Neuron (in vitro differentiated cells): ENCODE measurements around the gene HYAL2.

Experiments used
- H2AFZ ChIP-seq: one replicate; pipeline ENCODE4 v1.6.1; 2013; ENCODE audit warnings: low read depth, mild to moderate bottlenecking, inconsistent platforms, low read length, moderate library complexity
- H3K27me3 ChIP-seq: one replicate; pipeline ENCODE4 v1.6.1; 2013; ENCODE audit warnings: low read length; ENCODE audit not compliant: insufficient read depth
- H3K36me3 ChIP-seq: one replicate; pipeline ENCODE4 v1.6.1; 2013; ENCODE audit warnings: low read length; ENCODE audit not compliant: insufficient read depth
- H3K4me1 ChIP-seq: one replicate; pipeline ENCODE4 v1.6.1; 2013; ENCODE audit warnings: low read length; ENCODE audit not compliant: insufficient read depth
- H3K4me3 ChIP-seq: 2 replicates; pipeline ENCODE4 v1.5.1; 2013; ENCODE audit warnings: mild to moderate bottlenecking, low read length, moderate library complexity
- H3K9me3 ChIP-seq: one replicate; pipeline ENCODE4 v1.6.1; 2013; ENCODE audit warnings: low read length

The HYAL2 gene

DNA sequence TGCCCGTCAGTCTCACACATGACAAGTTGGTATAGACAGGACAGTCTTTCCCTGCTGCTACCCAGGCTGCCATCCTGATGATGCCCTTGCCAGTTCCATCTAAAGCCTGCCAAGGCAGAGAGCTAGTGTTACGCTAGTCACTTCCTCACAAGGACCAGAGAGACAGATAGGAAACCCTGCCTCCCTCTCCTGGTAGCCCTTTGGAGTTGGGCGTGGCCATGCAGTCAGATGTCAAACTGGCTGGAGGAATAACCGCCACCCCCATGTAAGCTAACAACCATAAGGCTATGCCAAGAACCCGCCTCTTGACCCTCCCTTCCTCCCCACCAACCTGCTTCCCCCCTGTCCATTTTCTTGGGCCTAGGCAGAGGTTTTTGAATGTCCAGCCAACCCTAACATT is 34.0 kb upstream of the HYAL2 start:
- Histone ChIP-seq H3K9me3 (no peaks in the 10 kb centered on the region), H2AFZ (no peak overlapping the region), H3K36me3 (peaks cover 40% of the 10 kb centered on the region), H3K27me3 (no peaks in the 10 kb centered on the region), H3K4me1 (peaks cover 32% of the 10 kb centered on the region), H3K4me3 (peak overlapping the region; percentile 80)

DNA sequence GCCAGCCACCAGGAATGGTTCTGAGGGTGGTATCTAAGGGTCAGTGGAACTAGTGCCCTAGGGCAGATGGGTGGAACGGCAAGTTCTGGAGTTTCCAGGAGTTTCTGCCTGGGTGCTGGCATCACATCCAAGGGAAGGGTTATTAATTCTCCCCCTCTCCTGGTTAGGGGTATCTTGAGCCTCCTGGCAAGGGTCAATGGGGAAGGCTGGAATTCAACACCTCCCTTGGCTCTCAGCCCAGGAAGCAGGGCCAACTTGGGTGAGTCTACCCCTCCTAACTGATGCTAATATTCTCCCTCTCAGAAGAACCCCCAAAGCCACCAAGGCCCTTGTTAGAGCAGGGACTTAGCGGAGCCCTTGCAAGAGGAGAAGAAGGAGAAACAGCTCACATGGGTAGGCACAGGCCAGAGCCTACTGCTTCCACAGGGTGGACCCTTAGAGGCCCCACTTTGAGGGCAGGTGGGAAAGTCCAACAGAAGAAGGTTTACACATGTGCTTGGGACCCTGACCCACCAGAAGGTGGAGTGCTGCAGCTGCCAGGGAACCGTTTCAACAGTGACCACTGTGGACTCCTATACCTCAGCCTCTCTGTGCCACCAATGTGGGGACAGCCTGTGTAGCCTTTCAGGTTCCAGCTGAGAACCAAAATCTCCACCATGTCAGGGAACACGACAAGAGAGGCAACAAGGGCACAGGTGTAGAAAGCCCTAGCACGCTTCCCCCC is 33.4 kb upstream of the HYAL2 start:
- Histone ChIP-seq H3K4me3 (peak overlapping the region; percentile 80), H3K4me1 (peaks cover 38% of the 10 kb centered on the region), H3K36me3 (peaks cover 40% of the 10 kb centered on the region), H3K27me3 (no peaks in the 10 kb centered on the region), H3K9me3 (no peaks in the 10 kb centered on the region), H2AFZ (no peak overlapping the region)

DNA sequence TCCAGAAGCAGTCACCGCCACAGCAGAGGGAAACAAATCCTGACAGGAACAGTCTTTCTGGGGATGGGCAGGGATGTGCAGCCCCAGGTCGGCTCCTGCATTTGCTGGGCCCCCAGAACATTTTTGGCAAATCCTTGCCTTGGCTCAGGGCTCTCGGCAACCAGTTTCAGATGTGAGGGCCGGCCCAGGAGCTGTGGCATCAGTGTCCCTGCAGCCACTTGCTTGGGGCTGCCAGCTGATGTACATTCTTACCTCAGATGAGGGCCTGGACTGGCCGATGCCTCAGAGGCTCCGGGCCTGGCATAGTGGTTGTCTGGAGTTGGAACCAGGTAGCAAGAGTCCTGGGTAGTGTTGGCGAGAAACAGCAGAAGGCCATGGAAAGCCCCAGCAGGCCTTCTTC is 32.3 kb upstream of the HYAL2 start:
- Histone ChIP-seq H3K4me1 (peaks cover 44% of the 10 kb centered on the region), H2AFZ (no peak overlapping the region), H3K27me3 (no peaks in the 10 kb centered on the region), H3K9me3 (no peaks in the 10 kb centered on the region), H3K4me3 (no peak overlapping the region), H3K36me3 (peaks cover 40% of the 10 kb centered on the region)

DNA sequence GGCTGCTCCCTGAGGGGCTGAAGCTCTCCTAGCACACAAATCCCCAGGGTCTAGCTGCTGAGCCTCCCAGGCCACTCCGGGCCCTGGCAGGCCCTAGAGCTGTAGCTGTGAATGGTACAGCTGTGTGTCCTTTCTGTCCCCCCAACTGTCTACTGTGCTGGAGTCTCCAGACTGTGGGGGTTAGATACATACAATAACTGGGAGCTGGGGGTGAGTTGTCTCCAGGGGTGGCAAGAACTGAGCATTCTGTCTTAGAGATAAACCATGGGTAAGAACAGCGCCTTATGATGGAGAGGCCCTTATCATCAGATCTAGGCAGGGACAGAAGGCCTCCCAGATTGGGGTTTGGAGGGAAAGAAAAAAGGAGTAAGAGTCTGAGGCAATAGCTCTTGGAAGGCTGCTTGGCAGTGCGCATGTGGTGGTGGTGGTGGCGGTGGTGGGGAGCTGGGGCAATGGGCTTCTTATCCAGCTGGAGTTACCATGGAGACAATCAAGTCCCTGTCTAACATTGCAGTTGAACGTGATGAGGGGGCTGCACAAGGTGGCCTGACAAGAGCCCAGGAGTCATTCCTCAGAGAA is 31.7 kb upstream of the HYAL2 start:
- peaks cover 40% of the 10 kb centered on the region for H3K36me3 ChIP-seq
- H3K9me3 ChIP-seq = no peaks in the 10 kb centered on the region
- H2AFZ ChIP-seq = no peak overlapping the region
- no peaks in the 10 kb centered on the region for H3K27me3 ChIP-seq
- H3K4me3 ChIP-seq = no peak overlapping the region
- peaks cover 47% of the 10 kb centered on the region for H3K4me1 ChIP-seq

- Histone ChIP-seq H3K27me3 (no peaks in the 10 kb centered on the region), H3K4me1 (peaks cover 45% of the 10 kb centered on the region), H2AFZ (no peak overlapping the region), H3K4me3 (no peak overlapping the region), H3K36me3 (peaks cover 43% of the 10 kb centered on the region), H3K9me3 (no peaks in the 10 kb centered on the region)
Observed at GRCh38 chr3:50353245-50354004, 30.9 kb upstream of the HYAL2 start.

GRCh38 chr3:50352781-50353180 is 30.2 kb upstream of the HYAL2 start:
- Histone ChIP-seq H3K27me3 (no peaks in the 10 kb centered on the region), H2AFZ (no peak overlapping the region), H3K4me1 (peaks cover 39% of the 10 kb centered on the region), H3K36me3 (peaks cover 40% of the 10 kb centered on the region), H3K4me3 (no peak overlapping the region), H3K9me3 (no peaks in the 10 kb centered on the region)

DNA sequence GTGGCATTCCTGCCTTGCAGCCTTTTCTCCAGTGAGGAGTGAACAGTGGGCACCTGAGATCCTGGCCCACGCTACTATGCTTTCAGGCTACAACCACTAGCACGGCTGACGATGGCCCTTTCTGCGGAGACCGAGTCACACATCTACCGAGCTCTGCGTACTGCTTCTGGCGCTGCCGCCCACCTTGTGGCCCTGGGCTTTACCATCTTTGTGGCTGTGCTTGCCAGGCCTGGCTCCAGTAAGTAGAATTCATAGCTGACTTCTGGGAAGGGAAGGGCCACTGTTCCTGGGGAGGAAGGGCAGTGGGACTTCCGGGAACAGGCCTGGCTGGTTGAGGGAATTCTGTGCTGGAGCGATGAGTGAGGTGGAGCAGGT is 28.8 kb upstream of the HYAL2 start:
- H3K36me3 ChIP-seq = peaks cover 39% of the 10 kb centered on the region
- H3K27me3 ChIP-seq = no peaks in the 10 kb centered on the region
- H2AFZ ChIP-seq = no peak overlapping the region
- peak overlapping the region; percentile 69 for H3K4me3 ChIP-seq
- H3K9me3 ChIP-seq = no peaks in the 10 kb centered on the region
- peaks cover 27% of the 10 kb centered on the region for H3K4me1 ChIP-seq

GRCh38 chr3:50350527-50351322 is 28.2 kb upstream of the HYAL2 start, which contains the start of the genes CYB561D2 and NPRL2:
CYB561D2 (plus strand) TSS chr3:50350862; CDS start chr3:50351434, 572 bp downstream.
NPRL2 (minus strand) TSS chr3:50350775; CDS start chr3:50350652, 123 bp downstream.
- H3K9me3 ChIP-seq = no peaks in the 10 kb centered on the region
- H3K4me3 ChIP-seq = peak within 1 kb of the TSS; percentile 69
- H3K27me3 ChIP-seq = no peaks in the 10 kb centered on the region
- peak within 1 kb of the TSS; percentile 18 for H2AFZ ChIP-seq
- H3K4me1 ChIP-seq = peaks cover 21% of the 10 kb centered on the region
- peaks cover 35% of the 10 kb centered on the region for H3K36me3 ChIP-seq

- peak overlapping the region; percentile 69 for H3K4me3 ChIP-seq
- H3K9me3 ChIP-seq = no peaks in the 10 kb centered on the region
- H3K4me1 ChIP-seq = peaks cover 20% of the 10 kb centered on the region
- peaks cover 29% of the 10 kb centered on the region for H3K36me3 ChIP-seq
- peak overlapping the region; percentile 18 for H2AFZ ChIP-seq
- H3K27me3 ChIP-seq = peaks cover 2% of the 10 kb centered on the region
Observed at GRCh38 chr3:50350213-50350526, 27.6 kb upstream of the HYAL2 start.

GRCh38 chr3:50347187-50347813 is 24.8 kb upstream of the HYAL2 start:
- no peak overlapping the region for H3K4me3 ChIP-seq
- peaks cover 20% of the 10 kb centered on the region for H3K4me1 ChIP-seq
- peaks cover 26% of the 10 kb centered on the region for H3K27me3 ChIP-seq
- H2AFZ ChIP-seq = no peak overlapping the region
- H3K36me3 ChIP-seq = peaks cover 10% of the 10 kb centered on the region
- H3K9me3 ChIP-seq = peaks cover 5% of the 10 kb centered on the region

GRCh38 chr3:50345586-50346234 is 23.2 kb upstream of the HYAL2 start, which contains the start of gene ZMYND10:
ZMYND10 (minus strand) TSS chr3:50345732; CDS start chr3:50345579, 153 bp downstream.
- H3K27me3 ChIP-seq = peaks cover 41% of the 10 kb centered on the region
- no peak within 1 kb of the TSS for H2AFZ ChIP-seq
- peaks cover 12% of the 10 kb centered on the region for H3K4me1 ChIP-seq
- peak within 1 kb of the TSS; percentile 10 for H3K4me3 ChIP-seq
- H3K9me3 ChIP-seq = peaks cover 5% of the 10 kb centered on the region
- H3K36me3 ChIP-seq = peaks cover 10% of the 10 kb centered on the region

DNA sequence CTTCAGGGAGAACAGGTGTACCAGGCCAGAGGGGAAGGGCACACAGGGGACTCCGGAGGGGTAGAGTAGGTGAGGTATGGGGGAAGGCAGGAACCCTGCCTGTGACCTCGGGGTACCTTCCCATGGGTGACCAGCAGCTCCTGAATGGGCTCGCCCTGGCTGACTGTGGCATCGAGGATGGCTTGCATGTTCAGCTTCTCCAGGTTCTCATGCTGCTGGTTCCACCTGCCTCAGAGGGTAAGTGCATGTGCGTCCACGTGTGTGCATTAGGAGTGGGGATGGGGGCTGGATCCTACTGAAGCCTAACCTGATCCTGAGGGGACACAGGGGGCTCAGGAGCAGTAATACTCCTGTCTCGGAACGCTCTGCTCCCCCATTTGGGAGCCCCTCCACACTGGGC is 22.5 kb upstream of the HYAL2 start:
- Histone ChIP-seq H3K9me3 (peaks cover 5% of the 10 kb centered on the region), H2AFZ (no peak overlapping the region), H3K4me3 (no peak overlapping the region), H3K36me3 (peaks cover 10% of the 10 kb centered on the region), H3K4me1 (peaks cover 7% of the 10 kb centered on the region), H3K27me3 (peaks cover 48% of the 10 kb centered on the region)
